NOMO-1 treated with DMSO at 0.1 percent for 48 hours (cell line): ENCODE data around the gene INPP5F.
"Not testable (repeated sequence)": the region's sequence is repeated elsewhere in the genome, so short reads cannot be mapped to it uniquely, and the experiment has no call there.

ENCODE experiments used
- DNase-seq: peaks from one replicate; lab custom pipeline; 2025; ENCODE audit not compliant: unreplicated experiment; lab: John Stamatoyannopoulos, UW

The INPP5F gene

DNA sequence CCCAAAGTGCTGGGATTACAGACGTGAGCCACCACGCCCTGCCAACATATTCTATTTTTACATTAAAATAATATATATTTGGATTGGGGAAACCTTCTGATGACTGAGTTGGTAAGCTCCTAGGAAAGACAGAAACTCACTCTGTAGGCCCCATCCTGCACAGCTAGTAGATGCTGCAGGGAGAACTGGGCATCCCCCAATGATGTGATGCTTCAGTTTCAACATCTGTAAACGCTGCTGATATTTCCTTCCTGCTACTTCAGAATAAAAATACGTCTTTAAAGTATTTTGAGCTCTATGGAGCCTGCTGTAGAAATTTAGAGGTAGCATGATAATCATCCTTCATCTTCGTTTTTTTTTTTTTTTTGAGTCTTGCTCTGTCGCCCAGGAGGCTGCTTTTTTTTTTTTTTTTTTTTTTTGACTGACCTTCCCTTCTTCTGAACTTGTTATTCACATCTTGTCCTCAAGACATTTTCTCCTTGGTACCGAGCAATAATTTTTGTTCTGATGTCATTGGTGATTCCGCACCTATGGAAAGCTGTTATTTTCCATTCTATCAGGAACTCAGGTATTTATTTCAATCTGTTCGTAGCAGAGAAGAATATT lies 21.8 kb upstream of the INPP5F start:
- DNase-seq, result no peak

DNA sequence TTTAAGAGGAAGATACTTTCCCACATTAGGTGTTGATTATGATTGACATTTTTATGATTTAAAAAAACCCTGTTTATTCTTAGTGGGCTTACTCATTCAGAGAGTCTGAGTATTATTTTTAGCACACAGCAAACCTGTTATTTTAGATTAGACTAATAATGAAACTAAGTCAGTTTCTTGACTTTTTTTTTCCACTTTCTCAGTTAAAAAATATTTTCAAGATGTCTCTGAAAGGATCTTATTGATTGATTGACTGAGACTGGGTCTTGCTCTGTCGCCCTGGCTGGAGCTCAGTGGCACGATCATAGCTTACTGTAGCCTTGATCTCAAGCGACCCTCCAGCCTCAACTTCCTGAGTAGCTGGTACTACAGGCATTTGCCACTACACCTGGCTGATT lies 20.4 kb upstream of the INPP5F start:
- DNase-seq, result peak; percentile 14

DNA sequence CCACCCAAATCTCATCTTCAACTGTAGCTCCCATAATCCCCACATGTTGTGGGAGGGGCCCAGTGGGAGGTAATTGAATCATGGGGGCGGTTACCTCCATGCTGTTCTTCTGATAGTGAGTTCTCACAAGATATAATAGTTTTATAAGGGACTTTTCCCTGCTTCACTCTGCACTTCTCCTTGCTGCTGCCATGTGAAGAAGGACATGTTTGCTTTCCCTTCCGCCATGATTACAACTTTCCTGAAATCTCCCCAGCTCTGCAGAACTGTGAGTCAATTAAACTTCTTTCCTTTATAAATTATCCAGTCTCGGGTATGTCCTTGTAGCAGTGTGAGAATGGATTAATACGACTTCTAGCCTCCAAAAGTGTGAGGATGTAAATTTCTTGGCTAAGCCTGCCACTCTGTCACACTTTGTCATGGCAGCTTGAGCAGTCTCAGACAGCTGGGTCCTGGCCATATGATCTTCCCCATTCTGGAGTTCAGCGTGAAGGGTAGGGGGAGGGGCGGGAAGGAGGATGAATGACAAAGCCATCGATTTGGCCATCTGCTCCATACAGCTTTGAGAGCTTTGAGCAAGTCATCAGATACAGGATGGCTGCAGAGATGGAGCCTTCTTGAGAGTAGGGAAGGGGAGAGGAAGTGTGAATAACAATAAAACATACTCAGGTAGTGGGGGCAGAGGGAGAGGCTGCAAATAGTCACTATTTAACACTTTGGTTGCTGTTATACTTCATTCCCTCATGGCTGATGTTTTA lies 19.1 kb upstream of the INPP5F start:
- DNase-seq, result no peak

DNA sequence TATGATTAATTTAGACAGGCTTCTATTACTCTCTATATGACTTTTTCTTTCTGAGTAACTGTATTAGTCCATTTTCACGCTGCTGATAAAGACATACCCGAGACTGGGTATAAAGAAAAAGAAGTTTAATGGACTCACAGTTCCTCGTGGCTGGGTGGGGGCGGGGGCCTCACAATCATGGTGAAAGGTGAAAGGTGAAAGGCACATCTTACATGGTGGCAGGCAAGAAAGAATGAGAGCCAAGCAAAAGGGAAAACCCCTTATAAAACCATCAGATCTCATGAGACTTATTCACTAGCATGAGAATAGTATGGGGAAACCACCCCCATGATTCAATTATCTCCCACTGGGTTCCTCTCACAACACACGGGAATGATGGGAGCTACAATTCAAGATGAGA lies 18.5 kb upstream of the INPP5F start:
- DNase-seq, result not testable (repeated sequence)

DNA sequence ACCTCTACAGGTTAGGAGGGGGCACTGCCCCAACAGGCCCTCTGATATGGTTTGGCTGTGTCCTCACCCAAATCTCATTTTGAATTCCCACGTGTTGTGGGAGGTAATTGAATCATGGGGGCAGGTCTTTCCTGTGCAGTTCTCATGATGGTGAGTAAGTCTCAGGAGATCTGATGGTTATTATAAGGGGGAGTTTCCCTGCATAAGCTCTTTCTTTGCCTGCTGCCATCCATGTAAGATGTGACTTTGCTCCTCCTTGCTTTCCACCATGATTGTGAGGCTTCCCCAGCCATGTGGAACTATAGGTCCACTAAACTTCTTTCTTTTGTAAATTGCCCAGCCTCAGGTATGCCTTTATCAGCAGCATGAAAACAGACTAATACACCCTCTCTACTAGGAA lies 14.9 kb upstream of the INPP5F start:
- DNase-seq, result not testable (repeated sequence)

DNA sequence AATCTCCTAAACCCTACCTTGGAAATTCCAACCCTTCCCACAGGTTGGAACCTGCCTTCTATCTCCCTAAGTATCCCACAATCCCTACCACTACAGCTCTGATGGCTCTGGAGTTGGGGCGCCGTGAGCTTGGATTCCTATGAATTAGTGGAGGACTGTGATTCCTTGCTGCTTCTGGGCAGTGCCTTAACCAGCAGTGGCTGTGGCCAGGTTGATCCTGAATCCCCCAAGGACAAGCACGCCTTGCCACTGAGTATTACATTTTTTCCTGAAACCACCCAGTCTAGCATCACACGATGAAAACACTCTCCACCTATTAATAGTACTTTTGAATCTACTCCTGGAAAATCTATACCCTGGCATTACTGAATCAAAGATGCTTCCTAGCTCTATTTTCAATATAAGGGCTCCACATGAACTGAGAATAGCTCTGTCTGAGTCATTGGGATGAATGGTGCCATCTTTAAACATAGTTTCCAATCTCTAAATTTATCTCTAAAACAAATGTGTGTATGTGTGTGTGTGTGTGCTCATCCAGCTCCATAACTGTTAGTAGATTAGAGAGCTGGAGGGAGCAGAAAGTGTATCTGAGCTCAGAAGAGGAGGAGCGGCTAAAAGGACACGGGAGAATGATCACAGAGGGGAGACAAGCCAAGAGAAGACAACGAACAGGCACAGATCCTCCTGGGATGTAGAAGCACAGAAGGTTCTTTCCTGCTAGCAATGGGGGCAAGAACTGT lies 11.9 kb upstream of the INPP5F start:
- no peak for DNase-seq

DNA sequence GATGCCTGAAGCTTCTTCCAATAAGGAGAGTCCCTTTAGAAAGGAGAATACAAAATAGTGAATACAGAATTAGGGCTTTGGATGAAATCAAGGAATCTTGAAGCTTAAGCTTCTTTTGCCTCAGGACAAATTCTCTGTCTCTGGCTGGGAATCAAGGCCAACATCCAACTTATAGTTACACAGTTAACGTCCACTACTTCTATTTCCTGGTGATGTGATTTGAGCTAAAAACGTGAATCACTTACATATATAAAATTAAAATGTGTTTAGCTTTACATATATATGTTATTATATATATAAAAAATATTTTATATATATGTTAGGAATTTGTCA lies 11.4 kb upstream of the INPP5F start:
- DNase-seq, result no peak

DNA sequence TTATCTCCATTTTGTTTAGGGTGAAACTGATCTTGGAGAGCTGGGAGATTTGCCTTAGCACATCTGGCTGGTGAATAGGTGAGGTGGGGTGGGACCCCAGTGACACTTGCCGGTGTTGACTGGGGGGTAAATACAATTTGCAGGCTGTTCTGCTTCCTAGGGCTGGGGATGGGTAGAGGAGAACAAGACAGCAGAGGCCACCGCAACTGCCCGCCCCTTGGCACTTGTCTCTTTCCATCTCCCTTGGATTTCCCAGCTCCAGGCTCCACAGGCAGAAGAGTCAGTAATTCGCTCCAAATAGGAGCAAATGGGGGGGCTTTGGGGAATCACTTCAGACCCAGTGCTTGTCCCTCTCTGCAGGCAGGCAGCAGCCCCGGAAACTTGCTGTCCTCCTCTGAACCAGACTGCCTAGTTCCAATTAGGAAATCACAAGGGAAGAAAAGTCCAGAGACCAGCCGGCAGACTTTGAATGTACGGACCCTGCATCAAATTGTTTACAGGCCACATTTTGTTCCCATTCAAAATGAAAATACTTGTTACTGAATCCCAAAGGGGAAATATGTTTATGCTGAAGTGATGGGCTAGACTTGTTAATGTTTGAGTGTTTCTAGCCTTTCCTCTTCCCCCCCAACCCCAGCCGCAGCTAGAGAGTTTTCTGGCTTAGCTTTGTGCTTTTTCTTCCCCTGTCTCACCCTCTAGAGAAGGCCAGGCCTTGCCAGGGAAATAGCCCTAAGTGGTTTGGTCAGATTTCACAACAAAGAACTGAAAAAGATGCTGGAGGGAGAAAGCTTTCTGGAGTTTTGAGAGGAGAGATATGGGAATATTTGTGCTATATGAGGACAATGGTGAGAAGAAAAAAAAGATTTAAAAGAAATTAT lies 10.0 kb upstream of the INPP5F start:
- DNase-seq, result no peak

DNA sequence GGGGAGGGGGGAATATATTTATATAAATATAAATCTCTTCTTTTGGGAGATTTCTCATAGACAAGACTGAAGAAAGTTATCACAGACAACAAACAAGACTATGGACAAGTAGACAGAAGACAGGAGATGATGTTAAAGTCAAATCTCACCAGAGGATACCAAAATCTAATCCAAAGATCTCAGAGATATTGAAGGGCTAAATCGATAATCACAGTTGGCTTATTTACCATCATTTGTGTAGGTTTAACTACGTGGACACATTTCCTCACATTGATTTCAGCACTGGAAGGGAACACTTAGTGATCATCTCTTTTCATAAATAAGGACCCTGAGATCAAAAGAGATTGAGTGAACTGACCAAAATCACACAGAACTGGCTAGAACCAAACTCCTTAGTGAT lies 2.7 kb upstream of the INPP5F start:
- no peak for DNase-seq

DNA sequence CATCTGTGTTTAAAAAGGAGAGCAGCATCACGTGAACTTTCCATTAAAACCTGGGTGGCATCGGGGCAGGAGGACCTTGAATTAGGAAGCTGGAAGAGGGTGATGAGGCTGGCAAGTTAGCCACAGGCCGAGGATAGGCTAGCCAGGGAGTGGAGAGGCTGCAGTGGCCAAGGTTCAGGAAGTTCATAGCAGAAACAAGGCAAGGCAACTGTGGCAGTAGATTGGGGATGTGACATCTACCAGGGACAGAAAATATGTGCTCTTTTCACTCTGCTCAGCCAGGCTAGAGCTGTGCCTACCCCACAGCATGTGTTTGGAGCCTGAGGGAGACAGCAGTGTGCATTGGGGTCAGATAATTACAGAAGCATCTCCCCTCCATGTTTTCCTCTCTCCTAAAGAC lies 2.2 kb upstream of the INPP5F start:
- no peak for DNase-seq

DNA sequence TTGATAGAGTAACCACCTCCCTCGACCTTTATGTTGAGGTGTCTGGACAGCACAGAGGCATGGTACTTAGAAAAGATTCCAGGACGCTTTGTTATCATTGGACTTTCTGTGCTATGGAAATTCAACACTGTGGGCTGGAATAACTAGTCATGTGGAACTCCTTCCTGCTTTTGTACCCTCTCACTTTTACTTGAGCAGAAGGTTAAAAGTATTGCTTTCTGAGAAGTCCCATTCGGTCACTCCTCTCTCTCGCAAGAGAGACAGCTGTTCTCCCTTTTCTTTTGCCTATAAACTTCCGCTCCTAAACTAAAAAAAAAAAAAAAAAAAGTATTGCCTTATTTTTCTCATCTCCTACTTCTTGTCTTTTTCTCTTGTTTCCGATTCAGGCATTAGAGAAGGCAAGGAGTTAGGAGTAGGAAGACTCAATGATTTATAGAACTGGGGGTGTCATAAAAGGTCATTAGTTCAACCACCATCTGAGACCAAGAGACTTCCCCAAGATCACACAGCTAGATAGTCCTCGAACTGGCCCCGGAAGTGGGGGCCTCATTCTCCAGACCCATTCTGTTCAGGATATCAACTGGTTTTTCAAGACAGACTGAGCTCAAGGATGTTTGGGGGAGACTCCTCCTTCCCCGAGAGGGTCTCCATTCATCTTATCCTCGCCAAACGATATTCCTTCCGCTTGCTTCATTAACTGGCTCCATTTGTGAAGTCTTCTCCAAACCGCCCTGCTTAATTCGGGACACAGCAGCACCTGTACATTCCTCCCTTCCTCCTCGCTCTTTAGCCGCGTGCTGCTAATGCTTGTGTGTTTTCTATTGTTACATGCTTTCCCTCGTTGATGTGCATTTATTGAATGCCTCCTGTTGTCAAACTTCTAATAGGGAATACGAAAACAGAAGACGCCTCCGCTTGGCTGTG lies 995 bp upstream of the INPP5F start:
- DNase-seq, result peak; percentile 26

DNA sequence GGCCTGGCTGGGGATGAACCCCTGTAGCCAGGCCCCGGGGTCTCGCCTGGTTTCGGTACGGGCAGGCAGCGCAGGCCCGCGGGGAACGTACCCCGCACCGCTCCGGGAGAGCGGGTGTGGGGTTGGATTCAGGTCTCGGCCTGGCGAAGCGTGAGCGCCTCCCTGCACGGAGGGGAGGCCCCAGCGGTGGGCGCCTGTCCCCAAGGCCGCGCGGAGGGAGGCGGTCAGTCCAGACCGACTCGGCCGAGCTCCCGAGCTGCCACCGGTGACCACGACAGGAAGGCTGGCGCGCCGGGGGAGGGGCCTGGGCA lies 378 bp upstream of the INPP5F start:
- no peak for DNase-seq

DNA sequence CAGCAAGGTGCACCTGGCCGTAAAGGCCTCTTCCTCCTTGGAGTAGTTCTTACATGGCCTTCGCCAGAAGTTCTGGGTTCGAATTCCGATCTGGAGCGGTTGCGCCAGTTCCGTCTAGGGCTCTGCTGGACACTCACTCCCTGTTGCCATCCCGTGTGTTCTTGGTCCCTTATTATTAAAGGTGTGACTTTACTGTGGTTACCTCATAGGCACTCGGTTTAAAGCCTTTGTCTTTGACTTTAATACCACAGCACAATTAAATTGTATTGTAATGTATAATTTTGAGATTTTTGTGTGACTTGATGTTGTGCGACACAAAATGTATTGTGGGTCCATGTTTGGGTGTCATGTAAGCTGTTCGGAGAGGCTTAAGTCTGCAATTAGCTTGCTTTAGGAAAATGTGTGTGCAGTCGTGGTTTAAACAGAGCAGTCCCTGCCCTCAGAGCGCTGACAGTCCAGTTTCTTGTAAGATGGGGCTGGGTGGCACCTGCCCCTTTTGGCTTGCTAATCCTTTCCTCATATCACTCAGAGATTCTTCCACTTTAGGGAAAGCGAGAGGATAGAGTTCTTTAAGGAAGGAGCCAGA lies 919 bp downstream of the INPP5F start:
- DNase-seq, result no peak

DNA sequence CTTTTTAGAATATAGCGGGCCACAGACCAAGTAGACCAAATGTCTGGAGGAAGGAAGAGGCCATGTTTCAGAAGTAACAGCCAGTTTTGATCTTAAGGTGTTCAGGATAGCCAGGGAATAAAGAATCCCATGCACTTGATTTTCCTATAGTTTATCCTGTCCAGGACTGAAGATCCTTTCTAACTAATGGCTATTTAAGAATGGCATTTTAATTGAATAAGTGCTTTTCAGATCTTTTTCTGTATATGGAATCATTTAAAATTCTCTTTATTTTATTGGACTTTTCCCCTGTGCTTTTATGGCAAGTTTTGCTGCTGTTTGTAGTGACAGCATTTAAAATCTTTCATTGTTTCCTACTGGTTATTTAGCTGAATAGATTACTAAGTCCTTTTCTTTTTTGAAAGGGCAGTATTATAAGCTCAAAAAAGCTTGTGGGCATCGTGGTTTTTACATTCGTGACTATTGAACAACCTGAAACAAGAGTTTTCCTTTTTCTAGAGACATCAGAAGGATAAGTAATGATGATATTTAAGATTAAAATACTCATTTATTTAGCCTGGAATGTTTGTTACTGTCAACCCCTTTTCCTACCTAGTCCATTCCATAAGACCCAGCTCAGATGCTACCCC lies 2.4 kb downstream of the INPP5F start:
- no peak for DNase-seq

DNA sequence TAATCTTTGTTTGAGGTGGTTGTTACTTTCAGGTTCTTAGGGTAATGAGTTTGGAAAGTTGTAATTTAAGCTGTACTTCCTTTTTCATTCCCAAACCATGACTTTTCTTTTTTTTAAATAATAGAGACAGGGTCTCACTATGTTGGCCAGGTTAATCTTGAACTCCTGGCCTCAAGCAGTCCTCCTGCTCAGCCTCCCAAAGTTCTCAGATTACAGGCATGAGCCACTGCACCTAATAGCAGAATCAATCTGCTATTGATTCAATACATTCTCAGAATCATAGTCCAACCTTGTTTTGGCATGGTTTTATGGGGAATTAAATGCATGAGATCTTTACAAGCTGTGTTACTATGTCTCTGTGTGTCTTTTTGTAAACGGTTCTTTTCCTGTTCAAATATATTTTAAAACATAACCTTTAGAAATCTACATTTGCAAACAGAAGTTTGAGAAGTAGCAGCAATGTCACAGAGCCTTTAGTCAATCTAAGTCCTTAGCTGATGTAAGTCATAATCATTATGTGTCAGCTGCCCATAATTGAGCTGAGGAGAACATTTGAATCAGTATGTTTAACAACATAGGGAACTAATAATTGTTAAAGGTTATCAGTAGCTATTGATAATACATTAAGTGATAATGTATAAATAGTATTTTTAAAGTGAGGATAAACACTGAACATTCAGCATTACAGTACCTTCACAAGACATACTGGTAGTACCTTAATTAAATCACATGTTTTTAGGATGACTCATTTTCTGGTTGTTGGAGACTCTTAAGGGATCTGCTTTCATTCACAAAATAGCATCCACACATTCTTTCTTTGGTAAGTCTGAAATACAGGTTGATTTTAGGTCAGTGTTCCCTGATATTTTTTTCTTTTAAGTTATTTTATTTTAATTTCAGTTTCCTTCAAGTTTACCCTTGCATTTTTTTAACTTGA lies 8.8 kb downstream of the INPP5F start:
- no peak for DNase-seq

DNA sequence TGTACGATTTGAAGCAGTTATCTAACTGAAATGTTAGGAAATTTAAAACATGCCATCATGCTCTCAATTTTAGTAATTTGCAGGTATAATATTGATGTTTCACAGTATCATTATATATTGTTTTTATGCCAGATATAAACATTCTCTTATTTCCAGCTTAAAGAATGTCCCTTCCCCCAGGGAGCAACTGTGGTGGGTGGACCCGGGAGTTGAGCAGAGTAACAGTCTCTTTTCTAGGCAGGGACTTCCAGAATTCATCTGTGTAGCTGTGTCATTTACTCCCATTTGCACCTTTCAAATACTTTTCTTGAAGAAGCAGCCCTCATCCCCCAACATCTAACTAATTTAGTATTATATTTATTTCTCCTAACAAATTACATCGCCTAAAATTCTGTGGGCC lies 9.6 kb downstream of the INPP5F start:
- no peak for DNase-seq

DNA sequence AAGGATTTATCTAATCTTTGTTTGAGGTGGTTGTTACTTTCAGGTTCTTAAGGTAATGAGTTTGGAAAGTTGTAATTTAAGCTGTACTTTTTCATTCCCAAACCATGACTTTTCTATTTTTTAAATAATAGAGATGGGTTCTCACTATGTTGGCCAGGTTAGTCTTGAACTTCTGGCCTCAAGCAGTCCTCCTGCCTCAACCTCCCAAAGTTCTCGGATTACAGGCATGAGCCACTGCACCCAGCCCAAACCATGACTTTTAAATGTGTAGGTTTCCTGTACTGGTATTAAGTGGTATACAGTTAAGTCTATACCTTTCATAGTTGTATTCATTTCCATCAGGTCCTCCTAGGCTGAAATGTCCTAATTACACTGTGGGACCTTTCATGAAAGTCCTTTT lies 10.4 kb downstream of the INPP5F start:
- no peak for DNase-seq

DNA sequence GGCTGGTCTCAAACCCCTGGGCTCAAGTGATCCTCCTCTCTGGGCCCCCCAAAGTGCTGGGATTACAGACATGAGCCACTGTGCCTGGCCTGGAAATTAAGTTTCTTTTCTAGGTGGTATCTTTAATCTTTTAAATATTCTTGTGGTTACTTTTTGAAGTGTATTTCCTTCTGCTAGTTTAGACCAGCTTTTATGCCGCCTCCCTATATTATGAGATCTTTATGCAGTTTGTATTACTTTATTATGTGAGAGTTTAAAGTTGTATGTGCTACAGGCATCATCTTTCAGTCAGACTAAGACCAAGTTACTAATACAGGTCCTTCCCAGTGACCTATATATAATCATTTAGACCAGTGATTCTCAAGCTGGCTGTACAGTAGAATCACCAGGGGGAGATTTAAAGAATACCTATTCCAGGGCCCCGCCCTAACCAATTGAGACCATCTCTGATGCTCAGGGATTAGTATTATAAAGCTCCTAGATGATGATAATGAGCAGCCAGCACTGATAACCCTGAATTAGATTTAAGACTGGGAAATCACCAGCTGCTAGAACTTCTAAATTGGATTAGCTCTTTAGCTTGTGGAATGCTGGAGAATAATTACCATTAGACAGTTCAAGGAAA lies 11.3 kb downstream of the INPP5F start:
- no peak for DNase-seq
